Measurements from ENCODE around the gene GOLGA1.
"Not testable (repeated sequence)": the region's sequence is repeated elsewhere in the genome, so short reads cannot be mapped to it uniquely, and the experiment has no call there.

Gene GOLGA1

DNA sequence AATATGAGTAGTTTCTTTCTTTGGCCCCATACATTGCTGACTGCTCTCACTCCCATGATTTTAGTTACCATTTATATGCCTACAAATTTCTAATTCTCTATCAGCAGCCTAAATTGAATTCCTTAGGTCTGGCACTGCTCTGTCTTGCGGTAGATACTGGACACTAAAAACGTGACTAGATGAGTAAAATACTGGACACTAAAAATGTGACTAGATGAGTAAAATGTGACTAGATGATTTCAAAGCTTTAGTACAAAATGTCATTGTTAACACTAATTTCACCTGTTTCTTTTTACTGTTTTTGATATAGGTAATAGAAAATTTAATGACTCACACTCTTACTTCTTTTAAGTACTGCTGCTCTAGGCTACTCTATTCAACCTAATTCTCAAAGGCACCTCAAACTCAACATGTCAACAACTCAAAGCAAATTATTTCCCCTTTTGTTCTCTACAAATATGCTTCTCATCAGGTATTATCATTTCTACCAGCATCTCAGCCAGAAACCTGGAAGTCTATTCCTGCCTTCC, 31.4 kb upstream of the GOLGA1 start:
- TF ChIP-seq, protein P1, sequence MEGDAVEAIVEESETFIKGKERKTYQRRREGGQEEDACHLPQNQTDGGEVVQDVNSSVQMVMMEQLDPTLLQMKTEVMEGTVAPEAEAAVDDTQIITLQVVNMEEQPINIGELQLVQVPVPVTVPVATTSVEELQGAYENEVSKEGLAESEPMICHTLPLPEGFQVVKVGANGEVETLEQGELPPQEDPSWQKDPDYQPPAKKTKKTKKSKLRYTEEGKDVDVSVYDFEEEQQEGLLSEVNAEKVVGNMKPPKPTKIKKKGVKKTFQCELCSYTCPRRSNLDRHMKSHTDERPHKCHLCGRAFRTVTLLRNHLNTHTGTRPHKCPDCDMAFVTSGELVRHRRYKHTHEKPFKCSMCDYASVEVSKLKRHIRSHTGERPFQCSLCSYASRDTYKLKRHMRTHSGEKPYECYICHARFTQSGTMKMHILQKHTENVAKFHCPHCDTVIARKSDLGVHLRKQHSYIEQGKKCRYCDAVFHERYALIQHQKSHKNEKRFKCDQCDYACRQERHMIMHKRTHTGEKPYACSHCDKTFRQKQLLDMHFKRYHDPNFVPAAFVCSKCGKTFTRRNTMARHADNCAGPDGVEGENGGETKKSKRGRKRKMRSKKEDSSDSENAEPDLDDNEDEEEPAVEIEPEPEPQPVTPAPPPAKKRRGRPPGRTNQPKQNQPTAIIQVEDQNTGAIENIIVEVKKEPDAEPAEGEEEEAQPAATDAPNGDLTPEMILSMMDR (IDR thresholded peaks at IDR 0.05) = no peak
- no peaks in the 10 kb centered on the region for H3K27me3 ChIP-seq
- H3K9me3 ChIP-seq = no peaks in the 10 kb centered on the region
- intact Hi-C loops (cut with DNase I; ENCODE audit: low total_unique reads) = no loop called here
- no peak overlapping the region for H3K27ac ChIP-seq
- H3K4me3 ChIP-seq = no peak overlapping the region
- H3K36me3 ChIP-seq = peaks cover 9 to 47% (median 36%) of the 10 kb centered on the region in 3 donors
- H3K4me1 ChIP-seq = no peaks in the 10 kb centered on the region
- no peak for DNase-seq

DNA sequence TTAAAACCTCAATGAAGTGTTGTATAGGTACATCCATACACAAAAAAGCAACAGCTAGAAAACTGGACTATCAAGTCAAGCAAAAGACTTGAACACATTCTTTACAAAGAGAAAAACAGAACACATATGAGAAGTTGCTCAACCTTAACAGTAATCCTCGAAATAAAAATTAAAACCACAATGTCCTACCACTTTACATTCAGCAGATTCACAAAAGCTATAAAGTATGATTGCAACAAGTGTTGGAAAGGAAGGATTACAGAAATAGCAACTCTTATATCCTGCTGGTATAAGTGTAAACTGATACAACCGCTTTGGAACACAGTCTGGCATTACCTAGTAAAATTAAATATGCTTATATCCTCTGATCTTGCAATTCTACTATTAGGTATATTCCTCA, 28.5 kb upstream of the GOLGA1 start:
- no peak overlapping the region for H3K4me3 ChIP-seq
- H3K27ac ChIP-seq = no peak overlapping the region
- TF ChIP-seq, protein P1 (IDR thresholded peaks at IDR 0.05) = no peak
- peaks cover 9 to 37% (median 26%) of the 10 kb centered on the region in 3 donors for H3K36me3 ChIP-seq
- intact Hi-C loops (cut with DNase I; ENCODE audit: low total_unique reads) = no loop called here
- DNase-seq = no peak
- no peaks in the 10 kb centered on the region for H3K4me1 ChIP-seq
- H3K9me3 ChIP-seq = no peaks in the 10 kb centered on the region
- H3K27me3 ChIP-seq = no peaks in the 10 kb centered on the region

DNA sequence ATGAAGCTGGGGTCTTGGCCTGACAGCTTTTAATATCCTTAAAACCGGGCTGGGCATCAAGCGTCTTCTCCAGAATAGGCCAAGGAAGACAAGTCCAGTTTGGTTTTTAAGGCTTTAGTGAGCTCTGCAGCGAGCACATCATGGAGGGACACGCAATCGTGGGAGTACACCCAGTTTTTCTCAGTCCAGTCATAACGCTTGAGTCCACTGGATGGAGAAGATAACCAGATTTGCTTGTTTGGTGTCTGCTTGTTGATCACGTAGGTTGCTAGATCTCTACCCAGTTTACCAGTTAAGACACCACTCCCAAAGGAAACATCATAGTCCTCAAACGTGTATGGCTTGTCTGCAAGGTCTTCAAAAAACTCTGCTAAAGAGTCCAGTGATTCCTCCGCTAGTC, 27.4 kb upstream of the GOLGA1 start:
- H3K4me1 ChIP-seq = no peaks in the 10 kb centered on the region
- intact Hi-C loops (cut with DNase I; ENCODE audit: low total_unique reads) = no loop called here
- no peak for DNase-seq
- H3K27ac ChIP-seq = no peak overlapping the region
- no peaks in the 10 kb centered on the region for H3K9me3 ChIP-seq
- TF ChIP-seq, protein P1 (IDR thresholded peaks at IDR 0.05) = no peak
- peaks cover 9 to 27% (median 24%) of the 10 kb centered on the region in 3 donors for H3K36me3 ChIP-seq
- H3K4me3 ChIP-seq = no peak overlapping the region
- H3K27me3 ChIP-seq = no peaks in the 10 kb centered on the region

DNA sequence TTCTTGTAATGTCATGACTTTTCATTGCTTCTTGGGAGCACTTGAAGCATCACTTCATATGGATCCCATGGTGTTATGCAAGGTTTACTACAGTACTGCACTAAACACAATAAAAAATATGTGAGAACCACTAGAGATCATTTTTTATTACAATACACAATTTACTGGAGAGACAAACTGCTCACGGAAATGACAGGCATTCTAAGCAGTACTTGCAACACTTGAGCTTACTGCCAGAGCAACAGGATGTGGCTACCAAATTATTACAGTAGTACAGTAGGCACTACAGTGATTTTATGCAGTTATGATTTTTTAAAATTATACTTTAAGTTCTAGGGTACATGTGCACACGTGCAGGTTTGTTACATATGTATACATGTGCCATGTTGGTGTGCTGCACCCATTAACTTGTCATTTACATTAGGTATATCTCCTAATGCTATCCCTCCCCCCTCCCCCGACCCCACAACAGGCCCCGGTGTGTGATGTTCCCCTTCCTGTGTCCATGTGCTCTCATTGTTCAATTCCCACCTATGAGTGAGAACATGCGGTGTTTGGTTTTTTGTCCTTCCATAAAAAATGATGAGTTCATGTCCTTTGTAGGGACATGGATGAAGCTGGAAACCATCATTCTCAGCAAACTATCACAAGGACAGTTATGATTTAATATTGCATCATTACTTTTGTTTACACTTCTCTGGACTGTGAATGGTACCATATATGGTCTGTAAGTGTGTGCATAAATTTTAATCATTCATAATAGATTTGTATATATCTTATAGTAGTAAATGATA, 25.1 kb upstream of the GOLGA1 start:
- H3K9me3 ChIP-seq; H3K4me3 ChIP-seq; H3K4me1 ChIP-seq; H3K27me3 ChIP-seq; DNase-seq; intact Hi-C loops (cut with DNase I; ENCODE audit: low total_unique reads); H3K27ac ChIP-seq: not testable (repeated sequence)
- H3K36me3 ChIP-seq = peaks cover 9 to 20% (median 19%) of the 10 kb centered on the region in 3 donors

DNA sequence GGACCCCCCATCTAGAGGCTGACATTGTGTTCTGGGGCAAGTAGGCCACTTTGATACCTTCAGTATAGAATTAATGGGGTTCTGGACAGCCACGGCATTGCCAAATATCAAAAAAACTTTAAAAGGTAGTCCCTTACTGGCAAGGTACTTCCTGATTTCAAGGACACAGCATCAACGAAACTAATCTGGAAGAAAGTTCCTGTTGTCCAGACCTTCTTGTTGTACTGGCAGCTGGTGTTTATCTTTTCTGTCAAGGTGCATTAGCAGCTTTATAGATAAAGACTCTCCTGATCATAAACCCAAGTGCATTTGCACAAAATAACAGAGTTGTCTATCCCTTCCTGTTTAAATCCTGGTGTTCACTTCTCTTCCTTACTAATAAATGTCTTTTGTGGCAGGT, 23.7 kb upstream of the GOLGA1 start:
- Histone ChIP-seq H3K4me1 (no peaks in the 10 kb centered on the region), H3K9me3 (no peaks in the 10 kb centered on the region), H3K36me3 (peaks cover 0 to 9% (median 9%) of the 10 kb centered on the region in 3 donors), H3K27ac (no peak overlapping the region), H3K4me3 (no peak overlapping the region), H3K27me3 (no peaks in the 10 kb centered on the region)
- intact Hi-C loops (cut with DNase I; ENCODE audit: low total_unique reads) = no loop called here
- no peak for DNase-seq
- TF ChIP-seq, protein P1 (IDR thresholded peaks at IDR 0.05) = no peak

DNA sequence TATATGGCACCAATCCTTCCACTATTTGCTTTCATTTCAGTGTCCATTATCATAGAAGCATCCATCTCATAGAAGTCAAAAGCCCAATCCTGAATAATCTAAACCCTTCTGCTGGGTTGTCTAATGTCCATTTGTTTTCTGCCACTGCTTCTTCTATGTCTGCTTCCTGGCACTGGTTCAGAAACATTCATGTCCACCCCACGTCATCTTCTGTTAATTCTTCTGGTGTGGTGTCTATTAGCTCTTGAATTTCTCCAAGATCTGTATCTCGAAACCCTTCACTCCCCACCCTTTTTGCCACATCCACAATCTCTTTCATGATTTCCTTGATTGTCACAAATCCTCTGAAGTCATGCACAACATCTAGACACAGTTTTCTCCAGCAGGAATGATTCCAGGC, 23.2 kb upstream of the GOLGA1 start:
- TF ChIP-seq, protein P1 (IDR thresholded peaks at IDR 0.05) = no peak
- no peak for DNase-seq
- intact Hi-C loops (cut with DNase I; ENCODE audit: low total_unique reads) = no loop called here
- no peak overlapping the region for H3K27ac ChIP-seq
- H3K9me3 ChIP-seq = no peaks in the 10 kb centered on the region
- no peaks in the 10 kb centered on the region for H3K27me3 ChIP-seq
- H3K36me3 ChIP-seq = peaks cover 0 to 9% (median 7%) of the 10 kb centered on the region in 3 donors
- no peaks in the 10 kb centered on the region for H3K4me1 ChIP-seq
- H3K4me3 ChIP-seq = no peak overlapping the region

Data from tibial artery (tissue), 4 donors.